ENCODE data around the gene TPPP3. TPM values are rescaled to one million over a fixed set of nuclear protein-coding genes. Genes with fewer than 3 reads are reported as not detected.

TPPP3 gene
- total RNA-seq, 2 donors from 2014 or later, result 0.64 to 0.73 TPM

DNA sequence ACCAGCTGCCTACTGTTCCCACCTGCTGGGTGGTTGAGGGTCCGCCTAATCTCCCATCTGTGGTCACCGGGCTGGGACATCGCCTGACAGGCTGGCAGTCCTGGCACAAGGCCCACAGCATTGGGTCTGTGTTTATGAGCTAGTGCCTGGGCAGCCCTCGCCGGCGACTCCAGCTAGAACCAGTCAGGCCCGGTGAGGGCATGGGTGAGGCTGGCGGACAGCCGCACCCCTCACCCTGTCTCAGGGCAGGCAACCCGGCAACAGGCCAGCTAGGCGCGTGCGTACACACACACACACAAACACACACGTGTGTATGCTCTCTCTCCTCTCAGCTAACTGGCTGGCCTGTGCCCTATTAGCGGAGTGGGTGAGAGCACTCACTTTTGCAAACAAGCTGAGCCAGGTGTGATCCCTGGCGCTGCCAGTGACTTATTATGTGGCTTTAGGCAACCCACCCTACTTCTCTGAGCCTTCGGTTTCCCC lies 48.0 kb upstream of the TPPP3 start:
- no peaks in the 10 kb centered on the region for H3K4me1 ChIP-seq (ENCODE audit: control insufficient read depth, insufficient read depth, low read length)
- H3K27me3 Mint-ChIP-seq (ENCODE audit: insufficient read depth), result no peaks in the 10 kb centered on the region
- no peak for DNase-seq
- H3K9ac ChIP-seq (ENCODE audit: extremely low read depth, low read length, poor library complexity, severe bottlenecking), result no peak overlapping the region
- no peak overlapping the region for H3K4me3 Mint-ChIP-seq
- H3K27ac Mint-ChIP-seq, result no peak overlapping the region
- peaks cover 3% of the 10 kb centered on the region for H3K4me1 Mint-ChIP-seq
- no peaks in the 10 kb centered on the region for H3K9me3 ChIP-seq (ENCODE audit: control insufficient read depth, low read length)
- TF ChIP-seq, protein P1, sequence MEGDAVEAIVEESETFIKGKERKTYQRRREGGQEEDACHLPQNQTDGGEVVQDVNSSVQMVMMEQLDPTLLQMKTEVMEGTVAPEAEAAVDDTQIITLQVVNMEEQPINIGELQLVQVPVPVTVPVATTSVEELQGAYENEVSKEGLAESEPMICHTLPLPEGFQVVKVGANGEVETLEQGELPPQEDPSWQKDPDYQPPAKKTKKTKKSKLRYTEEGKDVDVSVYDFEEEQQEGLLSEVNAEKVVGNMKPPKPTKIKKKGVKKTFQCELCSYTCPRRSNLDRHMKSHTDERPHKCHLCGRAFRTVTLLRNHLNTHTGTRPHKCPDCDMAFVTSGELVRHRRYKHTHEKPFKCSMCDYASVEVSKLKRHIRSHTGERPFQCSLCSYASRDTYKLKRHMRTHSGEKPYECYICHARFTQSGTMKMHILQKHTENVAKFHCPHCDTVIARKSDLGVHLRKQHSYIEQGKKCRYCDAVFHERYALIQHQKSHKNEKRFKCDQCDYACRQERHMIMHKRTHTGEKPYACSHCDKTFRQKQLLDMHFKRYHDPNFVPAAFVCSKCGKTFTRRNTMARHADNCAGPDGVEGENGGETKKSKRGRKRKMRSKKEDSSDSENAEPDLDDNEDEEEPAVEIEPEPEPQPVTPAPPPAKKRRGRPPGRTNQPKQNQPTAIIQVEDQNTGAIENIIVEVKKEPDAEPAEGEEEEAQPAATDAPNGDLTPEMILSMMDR (conservative IDR thresholded peaks at IDR 0.05), result no peak
- H3K36me3 ChIP-seq (ENCODE audit: control insufficient read depth, insufficient read depth, low read length), result peaks cover 10% of the 10 kb centered on the region
- 94 to 96% methylated on average over 11 to 17 of the region's 17 CpGs for WGBS, 2 experiments (ENCODE audit: insufficient coverage in 1 of 2, insufficient read length in 1 of 2)
- H3K27me3 ChIP-seq (ENCODE audit: control insufficient read depth, insufficient read depth, low read length, poor library complexity, severe bottlenecking), result no peaks in the 10 kb centered on the region
- H3K27ac ChIP-seq (ENCODE audit: low read depth, low read length), result no peak overlapping the region
- peaks cover 22% of the 10 kb centered on the region for H3K36me3 Mint-ChIP-seq (ENCODE audit: low read depth)
- H3K4me3 ChIP-seq (ENCODE audit: low read length), result no peak overlapping the region
- no peaks in the 10 kb centered on the region for H3K9me3 Mint-ChIP-seq

DNA sequence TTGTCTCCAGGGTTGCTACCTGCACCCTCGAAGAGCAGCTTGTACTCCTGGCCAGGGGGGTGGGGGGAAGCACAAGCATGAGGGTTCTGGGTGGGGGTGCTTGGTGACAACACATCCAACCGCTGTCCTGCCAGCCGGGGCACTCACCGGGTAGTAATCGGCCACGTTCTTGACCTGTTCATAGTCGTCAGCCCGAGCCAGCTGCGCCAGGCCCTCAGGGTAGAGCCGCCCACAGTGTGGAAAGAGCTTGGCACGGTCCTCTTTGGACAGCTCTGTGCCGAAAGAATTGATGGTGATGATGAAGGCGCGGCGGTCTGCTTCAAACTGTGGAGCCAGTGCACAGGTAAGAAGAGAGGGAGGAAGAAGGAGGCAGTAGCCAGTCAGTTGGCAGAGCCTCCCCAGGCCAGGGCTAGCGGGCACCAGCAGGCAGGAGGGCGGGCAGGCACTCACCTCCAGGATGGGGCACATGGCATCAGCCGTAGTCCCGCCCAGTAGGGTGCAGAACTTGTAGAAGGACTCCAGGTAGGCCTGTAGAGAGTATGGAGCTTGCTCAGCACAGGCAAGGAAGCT lies 45.6 kb upstream of the TPPP3 start:
- no peak overlapping the region for H3K27ac Mint-ChIP-seq
- no peaks in the 10 kb centered on the region for H3K4me1 ChIP-seq (ENCODE audit: control insufficient read depth, insufficient read depth, low read length)
- H3K27me3 ChIP-seq (ENCODE audit: control insufficient read depth, insufficient read depth, low read length, poor library complexity, severe bottlenecking), result no peaks in the 10 kb centered on the region
- DNase-seq, result no peak
- peaks cover 5% of the 10 kb centered on the region for H3K4me1 Mint-ChIP-seq
- H3K36me3 ChIP-seq (ENCODE audit: control insufficient read depth, insufficient read depth, low read length), result peaks cover 10% of the 10 kb centered on the region
- no peak overlapping the region for H3K27ac ChIP-seq (ENCODE audit: low read depth, low read length)
- TF ChIP-seq, protein P1 (conservative IDR thresholded peaks at IDR 0.05), result no peak
- no peaks in the 10 kb centered on the region for H3K9me3 ChIP-seq (ENCODE audit: control insufficient read depth, low read length)
- no peak overlapping the region for H3K4me3 ChIP-seq (ENCODE audit: low read length)
- H3K36me3 Mint-ChIP-seq (ENCODE audit: low read depth), result peaks cover 22% of the 10 kb centered on the region
- no peak overlapping the region for H3K9ac ChIP-seq (ENCODE audit: extremely low read depth, low read length, poor library complexity, severe bottlenecking)
- no peaks in the 10 kb centered on the region for H3K9me3 Mint-ChIP-seq
- H3K4me3 Mint-ChIP-seq, result no peak overlapping the region
- 96% methylated on average over 15 to 19 of the region's 19 CpGs for WGBS, 2 experiments (ENCODE audit: insufficient coverage in 1 of 2, insufficient read length in 1 of 2)
- peaks cover 3% of the 10 kb centered on the region for H3K27me3 Mint-ChIP-seq (ENCODE audit: insufficient read depth)

DNA sequence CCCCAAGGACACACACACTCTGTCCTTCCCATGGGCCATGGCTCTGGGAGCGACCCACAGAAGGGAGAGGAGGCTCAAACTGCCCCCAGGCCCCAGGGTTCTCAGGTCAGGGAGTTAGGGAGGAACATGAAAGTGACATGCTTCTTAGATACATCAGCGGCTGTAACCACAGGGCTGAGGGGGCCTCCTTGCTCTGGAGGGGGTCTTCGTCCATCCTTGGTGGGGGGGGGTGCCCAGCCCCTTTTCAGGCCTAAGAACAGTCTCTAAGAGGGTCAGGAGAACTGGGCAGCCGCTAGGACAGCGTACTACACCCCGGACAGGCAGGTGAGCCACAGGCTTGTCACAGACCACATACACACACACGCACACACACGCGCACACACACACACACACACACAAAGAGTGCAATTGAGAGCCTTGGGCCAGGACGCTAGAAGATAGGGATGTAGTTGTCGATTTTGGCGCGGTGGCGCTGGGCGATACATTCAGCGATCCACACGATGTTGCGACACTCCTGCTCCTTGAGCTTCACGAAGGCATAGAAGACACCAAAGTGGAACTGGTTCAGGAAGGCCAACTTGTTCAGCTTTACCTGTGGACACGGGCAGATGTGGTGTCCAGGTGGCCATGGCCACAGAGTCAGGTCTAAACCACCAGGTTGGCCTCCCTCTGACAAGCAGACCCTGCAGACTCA lies 44.9 kb upstream of the TPPP3 start:
- no peaks in the 10 kb centered on the region for H3K9me3 ChIP-seq (ENCODE audit: control insufficient read depth, low read length)
- H3K27me3 Mint-ChIP-seq (ENCODE audit: insufficient read depth), result peaks cover 3% of the 10 kb centered on the region
- 94 to 97% methylated on average over 11 to 17 of the region's 20 CpGs for WGBS, 2 experiments (ENCODE audit: insufficient coverage in 1 of 2, insufficient read length in 1 of 2)

More for the DNA sequence above, 44.9 kb upstream of the TPPP3 start:
- H3K4me1 ChIP-seq (ENCODE audit: control insufficient read depth, insufficient read depth, low read length), result no peaks in the 10 kb centered on the region
- Mint-ChIP-seq H3K4me3 (no peak overlapping the region), H3K36me3 (ENCODE audit: low read depth) (peaks cover 22% of the 10 kb centered on the region), H3K4me1 (peaks cover 5% of the 10 kb centered on the region), H3K9me3 (no peaks in the 10 kb centered on the region), H3K27ac (no peak overlapping the region)
- TF ChIP-seq, protein P1 (conservative IDR thresholded peaks at IDR 0.05), result no peak
- no peak overlapping the region for H3K27ac ChIP-seq (ENCODE audit: low read depth, low read length)
- H3K27me3 ChIP-seq (ENCODE audit: control insufficient read depth, insufficient read depth, low read length, poor library complexity, severe bottlenecking), result no peaks in the 10 kb centered on the region
- no peak overlapping the region for H3K9ac ChIP-seq (ENCODE audit: extremely low read depth, low read length, poor library complexity, severe bottlenecking)
- no peak overlapping the region for H3K4me3 ChIP-seq (ENCODE audit: low read length)
- peaks cover 10% of the 10 kb centered on the region for H3K36me3 ChIP-seq (ENCODE audit: control insufficient read depth, insufficient read depth, low read length)
- no peak for DNase-seq

Measured in endodermal cell (in vitro differentiated cells).